H1 (cell line): ENCODE measurements around the gene FMNL1. TPM values are rescaled to one million over a fixed set of nuclear protein-coding genes. Genes with fewer than 3 reads are reported as not detected.

ENCODE experiments used
- CTCF ChIA-PET: fragments of 300-600 bp; sonication (Branson Sonifier 250); formaldehyde crosslinking; loops from one replicate; lab custom pipeline; 2021; ENCODE audit not compliant: partially characterized antibody; lab: Charles Lee
- POLR2A ChIA-PET: fragments of 300-600 bp; sonication (Branson Sonifier 250); formaldehyde crosslinking; loops from one replicate; lab custom pipeline; 2021; ENCODE audit warnings: inconsistent platforms; ENCODE audit not compliant: partially characterized antibody; lab: Charles Lee
- DNase-seq, 2 experiments: peaks; one replicate each; pipeline versions ENCODE4 v3.0.0 to v3.0.0-alpha.2; 2010 to 2022; ENCODE audit warnings: low spot score in 2 of 2, low read depth in 1 of 2, mixed read lengths in 1 of 2
- FAIRE-seq: peaks from 2 replicates; lab custom pipeline; 2011; peaks lifted over from hg19 to GRCh38; lab: Jason Lieb, UNC
- H2AFZ ChIP-seq: 2 replicates; pipeline ENCODE4 v1.8.1; 2012; ENCODE audit warnings: low read length, inconsistent platforms
- H2AK5ac ChIP-seq: 2 replicates; pipeline ENCODE4 v1.6.1; 2013; ENCODE audit warnings: low read depth, low read length
- H2BK120ac ChIP-seq: replicated peaks from 2 replicates; pipeline ENCODE3; 2013; ENCODE audit warnings: low read depth, low read length, inconsistent platforms
- H2BK12ac ChIP-seq: 2 replicates; pipeline ENCODE4 v1.6.1; 2013; ENCODE audit warnings: low read depth, low read length
- H2BK15ac ChIP-seq: 2 replicates; pipeline ENCODE4 v1.6.1; 2013; ENCODE audit warnings: low read length
- H2BK20ac ChIP-seq: 2 replicates; pipeline ENCODE4 v1.6.1; 2013; ENCODE audit warnings: low read length
- H2BK5ac ChIP-seq: 2 replicates; pipeline ENCODE4 v1.6.1; 2013; ENCODE audit warnings: low read depth, low read length
- H3K14ac ChIP-seq: 2 replicates; pipeline ENCODE4 v1.6.1; 2013; ENCODE audit warnings: inconsistent platforms; ENCODE audit not compliant: insufficient read length
- H3K18ac ChIP-seq: 2 replicates; pipeline ENCODE4 v1.6.1; 2013; ENCODE audit warnings: low read length; ENCODE audit errors: extremely low read depth
- H3K23ac ChIP-seq: 2 replicates; pipeline ENCODE4 v1.6.1; 2013; ENCODE audit warnings: inconsistent platforms; ENCODE audit not compliant: insufficient read length
- H3K23me2 ChIP-seq: 2 replicates; pipeline ENCODE4 v1.6.1; 2013; ENCODE audit warnings: low read depth, low read length
- H3K27ac ChIP-seq: 2 replicates; pipeline ENCODE4 v1.6.1; 2011; ENCODE audit warnings: low read depth, low read length, inconsistent platforms
- H3K27me3 ChIP-seq, 4 experiments: replicated peaks in 1 of 4; 1 replicate in 1 of 4; 2 replicates in 3 of 4; pipeline versions ENCODE4 v1.6.1 to v1.8.1; 2011 to 2013; ENCODE audit warnings: low read length in 3 of 4, mild to moderate bottlenecking in 3 of 4, inconsistent platforms in 2 of 4, mixed read lengths in 2 of 4, moderate library complexity in 1 of 4; ENCODE audit not compliant: control insufficient read depth in 3 of 4, insufficient read depth in 3 of 4; ENCODE audit errors: extremely low read depth in 1 of 4
- H3K36me3 ChIP-seq, 4 experiments: 2 replicates each; pipeline versions ENCODE4 v1.6.1 to v1.8.1; 2011 to 2013; ENCODE audit warnings: mild to moderate bottlenecking in 4 of 4, low read length in 3 of 4, moderate library complexity in 2 of 4, control low read depth in 1 of 4, inconsistent platforms in 1 of 4; ENCODE audit not compliant: insufficient read depth in 4 of 4, control insufficient read depth in 2 of 4
- H3K4ac ChIP-seq: replicated peaks from 2 replicates; pipeline ENCODE3; 2013; ENCODE audit warnings: low read length, low read depth, mixed read lengths, inconsistent platforms; ENCODE audit not compliant: insufficient read length
- H3K4me1 ChIP-seq, 4 experiments: replicated peaks in 1 of 4; 1 replicate in 1 of 4; 2 replicates in 3 of 4; pipeline versions ENCODE4 v1.6.1 to v1.8.1; 2011 to 2013; ENCODE audit warnings: low read length in 3 of 4, inconsistent platforms in 2 of 4, mixed read lengths in 1 of 4; ENCODE audit not compliant: insufficient read depth in 4 of 4, control insufficient read depth in 3 of 4
- H3K4me2 ChIP-seq, 2 experiments: 2 replicates each; pipeline versions ENCODE4 v1.6.1 to v1.8.1; 2011 to 2013; ENCODE audit warnings: low read depth in 2 of 2, low read length in 2 of 2, control low read depth in 1 of 2, inconsistent platforms in 1 of 2, mild to moderate bottlenecking in 1 of 2; ENCODE audit not compliant: insufficient read depth in 1 of 2
- H3K4me3 ChIP-seq, 4 experiments: fragments of 200-600, 300-600 bp in 1 of 4; sonication (generic), shearing (Covaris generic), sonication (Bioruptor Twin) in 1 of 4; 2 replicates each; pipeline versions ENCODE4 v1.5.1 to v1.8.1; 2011 to 2016; ENCODE audit warnings: low read length in 4 of 4, low read depth in 3 of 4, control low read depth in 2 of 4, inconsistent platforms in 2 of 4, mild to moderate bottlenecking in 2 of 4, mixed read lengths in 1 of 4, moderate library complexity in 1 of 4; ENCODE audit not compliant: insufficient read depth in 2 of 4; ENCODE audit errors: extremely low read depth in 1 of 4
- H3K56ac ChIP-seq: replicated peaks from 2 replicates; pipeline ENCODE3; 2013; ENCODE audit warnings: low read depth, mild to moderate bottlenecking, mixed read lengths, low read length, inconsistent platforms; ENCODE audit not compliant: insufficient read length
- H3K79me1 ChIP-seq: 2 replicates; pipeline ENCODE4 v1.6.1; 2013; ENCODE audit warnings: low read depth, low read length, control low read depth
- H3K79me2 ChIP-seq, 2 experiments: 2 replicates each; pipeline versions ENCODE4 v1.6.1 to v1.8.1; 2012 to 2013; ENCODE audit warnings: low read length in 2 of 2, mild to moderate bottlenecking in 2 of 2, inconsistent platforms in 1 of 2; ENCODE audit not compliant: insufficient read depth in 2 of 2, control insufficient read depth in 1 of 2
- H3K9ac ChIP-seq, 4 experiments: replicated peaks in 1 of 4; 1 replicate in 1 of 4; 2 replicates in 3 of 4; pipeline versions ENCODE4 v1.6.1 to v1.8.1; 2011 to 2013; ENCODE audit warnings: low read depth in 3 of 4, low read length in 3 of 4, control low read depth in 2 of 4, mild to moderate bottlenecking in 2 of 4, moderate library complexity in 2 of 4, inconsistent platforms in 1 of 4; ENCODE audit errors: extremely low read depth in 1 of 4
- H3K9me3 ChIP-seq, 2 experiments: 2 replicates each; pipeline versions ENCODE4 v1.6.1 to v1.8.1; 2012 to 2013; ENCODE audit warnings: mild to moderate bottlenecking in 2 of 2, moderate library complexity in 2 of 2, control low read depth in 1 of 2, inconsistent platforms in 1 of 2, low read depth in 1 of 2, low read length in 1 of 2, mixed read lengths in 1 of 2; ENCODE audit not compliant: insufficient read depth in 2 of 2
- H4K20me1 ChIP-seq, 2 experiments: replicated peaks in 1 of 2; 2 replicates each; pipeline versions ENCODE3 to v1.8.1; 2011 to 2013; ENCODE audit warnings: inconsistent platforms in 2 of 2, low read length in 2 of 2, mild to moderate bottlenecking in 1 of 2; ENCODE audit not compliant: insufficient read depth in 2 of 2, control insufficient read depth in 1 of 2
- H4K5ac ChIP-seq: 2 replicates; pipeline ENCODE4 v1.6.1; 2013; ENCODE audit warnings: low read length, low read depth, mixed read lengths, inconsistent platforms; ENCODE audit not compliant: insufficient read length
- H4K8ac ChIP-seq: 2 replicates; pipeline ENCODE4 v1.8.0; 2013; ENCODE audit warnings: mild to moderate bottlenecking, moderate library complexity, low read length, inconsistent platforms; ENCODE audit not compliant: insufficient read depth; ENCODE audit errors: extremely low read depth
- H4K91ac ChIP-seq: replicated peaks from 2 replicates; pipeline ENCODE3; 2013; ENCODE audit warnings: low read length, mixed read lengths, inconsistent platforms; ENCODE audit not compliant: insufficient read length
- CHD2 ChIP-seq: IDR thresholded peaks from 2 replicates; pipeline ENCODE4 v1.6.1; 2012; ENCODE audit warnings: low read length, improper control_type of control experiment
- KDM5A ChIP-seq: fragments of 200-600 bp; IDR thresholded peaks from 2 replicates; pipeline ENCODE4 v1.7.1; 2012; ENCODE audit warnings: mild to moderate bottlenecking, low read length, inconsistent platforms, mixed read lengths
- SAP30 ChIP-seq: fragments of 300-600 bp; sonication (generic); IDR thresholded peaks from 2 replicates; pipeline ENCODE4 v1.7.1; 2012; ENCODE audit warnings: low read length, moderate library complexity, mild to moderate bottlenecking, inconsistent platforms; ENCODE audit not compliant: insufficient read depth, insufficient replicate concordance
- SIX5 ChIP-seq: IDR thresholded peaks from 2 replicates; pipeline ENCODE4 v1.6.1; 2011; ENCODE audit warnings: mild to moderate bottlenecking, low read depth, low read length
- TEAD4 ChIP-seq: IDR thresholded peaks from 2 replicates; pipeline ENCODE4 v1.6.1; 2012; ENCODE audit warnings: low read depth, low read length, inconsistent platforms, mixed read lengths
- USF2 ChIP-seq: IDR thresholded peaks from 2 replicates; pipeline ENCODE4 v1.6.1; 2011; ENCODE audit warnings: low read length, improper control_type of control experiment
- ZNF274 ChIP-seq: IDR thresholded peaks from 2 replicates; pipeline ENCODE4 v1.7.0; 2012; ENCODE audit warnings: low read length, borderline replicate concordance; ENCODE audit errors: extremely low read depth
- WGBS, 2 experiments: shearing (Covaris generic) in 1 of 2; methylation state at CpG; one replicate each; pipeline versions ENCODE4 v1.1.6 to v1.1.7; 2013 to 2015; ENCODE audit warnings: low lambda C conversion rate in 2 of 2, mixed read lengths in 2 of 2, inconsistent platforms in 1 of 2, low coverage in 1 of 2, missing lambda C conversion rate in 1 of 2; ENCODE audit not compliant: insufficient replicate concordance in 2 of 2, insufficient coverage in 1 of 2, insufficient read length in 1 of 2; ENCODE audit errors: extremely low coverage in 1 of 2, missing lambda C conversion rate in 1 of 2; 5-methylcytosine and 5-hydroxymethylcytosine counted together
- polyA plus RNA-seq, 7 experiments: library from polyadenylated mRNA; depleted of rRNA in 3 of 7; stranded (reverse) in 5 of 7; unstranded in 2 of 7; fragments of >200 nt in 5 of 7; fragments of 200-250 nt in 2 of 7; gene quantifications; 1 replicate in 5 of 7; 2 replicates in 1 of 7; 4 replicates in 1 of 7; pipeline versions ENCODE4 v1.2.1 to v1.2.3, GENCODE V29; 2011 to 2013; ENCODE audit warnings: missing spikeins in 2 of 7, mixed read lengths in 2 of 7
- total RNA-seq: library from RNA; stranded (reverse); fragmentation: NEBNext Ultra II Directional; extraction: Animal tissue kit (Norgen Biotek cat#: 25700); gene quantifications from 2 replicates; pipeline ENCODE4 v1.2.1, GENCODE V29; 2021

The FMNL1 gene
- total and polyA plus RNA-seq, 2 of the 8 experiments (the other 6 are each of a cell fraction or from before 2014, with no cell fraction given), result 2.5 to 8.6 TPM

- no peak overlapping the region for H3K9ac ChIP-seq
- H4K5ac ChIP-seq, result no peak overlapping the region
- H3K23me2 ChIP-seq, result no peaks in the 10 kb centered on the region
- H3K4ac ChIP-seq, result no peak overlapping the region
- FAIRE-seq, result no peak
- H3K4me1 ChIP-seq, result peaks cover 0 to 3% (median 0%) of the 10 kb centered on the region in 4 experiments; a peak in 2 of 7 replicates
- POLR2A ChIA-PET, result interaction anchor here (0.7 to 3.5 kb wide), 5 partner anchors 12 to 400 kb away, joined by 3 to 23 read pairs (median 7); partner anchors contain the start of genes HEXIM1 and HEXIM2
- H2BK20ac ChIP-seq, result no peak overlapping the region
- no peaks in the 10 kb centered on the region for H3K27me3 ChIP-seq
- H3K27ac ChIP-seq, result no peak overlapping the region
- H4K8ac ChIP-seq, result no peak overlapping the region
- H2BK120ac ChIP-seq, result no peak overlapping the region
- no peak overlapping the region for H2AK5ac ChIP-seq
- H2AFZ ChIP-seq, result no peak overlapping the region
- no peaks in the 10 kb centered on the region for H4K20me1 ChIP-seq
- H3K4me2 ChIP-seq, result no peak overlapping the region
- no peaks in the 10 kb centered on the region for H3K9me3 ChIP-seq
- DNase-seq, result no peak
- no peak overlapping the region for H2BK15ac ChIP-seq
- H3K36me3 ChIP-seq, result no peaks in the 10 kb centered on the region
- H3K18ac ChIP-seq, result no peak overlapping the region
- no peak overlapping the region for H3K23ac ChIP-seq
- no peak overlapping the region for H3K56ac ChIP-seq
- CTCF ChIA-PET, result interaction anchor here (0.6 to 2.8 kb wide), 7 partner anchors 13 to 51 kb away, joined by 3 to 20 read pairs (median 5); no protein-coding TSS in a partner anchor
- no peak overlapping the region for H3K4me3 ChIP-seq
- no peak overlapping the region for H4K91ac ChIP-seq
- H3K79me1 ChIP-seq, result no peaks in the 10 kb centered on the region
- no peak overlapping the region for H2BK5ac ChIP-seq
- TF ChIP-seq USF2 (no peak), SAP30 (no peak), KDM5A (no peak), CHD2 (no peak), ZNF274 (no peak), SIX5 (no peak), TEAD4 (no peak)
- TF ChIP-seq, all 59 proteins: peak for 0
- no peak overlapping the region for H3K14ac ChIP-seq
- H2BK12ac ChIP-seq, result no peak overlapping the region
- 97% methylated on average over 5 of the region's 5 CpGs; no CpG with 5 or more reads in 1 of the 2 experiments for WGBS, 2 experiments
- H3K79me2 ChIP-seq, result no peaks in the 10 kb centered on the region
These were observed 37.5 kb upstream of the FMNL1 start for GRCh38 chr17:45184144-45184543.
